Spleen (tissue), 11 donors: ENCODE results near the gene NIPA2. TPM values are rescaled to one million over a fixed set of nuclear protein-coding genes. Genes with fewer than 3 reads are reported as not detected.
A peak's percentile ranks its signal among the peaks of the same experiment; 100 is the strongest.

Experiments used
- DNase-seq: peaks from one replicate; pipeline ENCODE4 v3.0.0-alpha.2; 2020
- H3K27ac ChIP-seq, 8 donors: fragments of 200-600 bp; sonication (generic) in 7 of 8; 1 replicate in 4 of 8; 2 replicates in 4 of 8; pipeline versions ENCODE4 v1.5.0 to v1.8.0; 2016 to 2021; ENCODE audit warnings: inconsistent platforms in 4 of 8, mild to moderate bottlenecking in 4 of 8, moderate library complexity in 1 of 8
- H3K27me3 ChIP-seq, 7 donors: fragments of 200-600 bp; sonication (generic) in 6 of 7; replicated peaks in 1 of 7; 1 replicate in 4 of 7; 2 replicates in 3 of 7; pipeline versions ENCODE4 v1.5.0 to v1.8.0; 2016 to 2021; ENCODE audit warnings: inconsistent platforms in 3 of 7, mild to moderate bottlenecking in 1 of 7
- H3K36me3 ChIP-seq, 6 donors: fragments of 200-600 bp; sonication (generic) in 5 of 6; 1 replicate in 4 of 6; 2 replicates in 2 of 6; pipeline versions ENCODE4 v1.5.0 to v1.8.0; 2016 to 2021; ENCODE audit warnings: inconsistent platforms in 2 of 6
- H3K4me1 ChIP-seq, 6 donors: fragments of 200-600 bp; sonication (generic) in 5 of 6; 1 replicate in 3 of 6; 2 replicates in 3 of 6; pipeline versions ENCODE4 v1.5.0 to v1.8.0; 2016 to 2021; ENCODE audit warnings: inconsistent platforms in 3 of 6
- H3K4me3 ChIP-seq, 8 donors: fragments of 200-600 bp; sonication (generic) in 7 of 8; 1 replicate in 4 of 8; 2 replicates in 4 of 8; pipeline versions ENCODE4 v1.5.0 to v1.8.0; 2016 to 2021; ENCODE audit warnings: inconsistent platforms in 4 of 8, mild to moderate bottlenecking in 4 of 8, moderate library complexity in 2 of 8
- H3K9me3 ChIP-seq, 8 donors: fragments of 200-600 bp; sonication (generic) in 7 of 8; 1 replicate in 4 of 8; 2 replicates in 4 of 8; pipeline versions ENCODE4 v1.5.0 to v1.8.0; 2016 to 2021; ENCODE audit warnings: inconsistent platforms in 4 of 8
- CTCF ChIP-seq, 11 experiments: fragments of 200-600 bp in 7 of 11; fragments of 450-650 bp in 4 of 11; sonication (generic) in 4 of 11; IDR thresholded peaks in 8 of 11; conservative IDR thresholded peaks in 3 of 11; 1 replicate in 7 of 11; 2 replicates in 4 of 11; pipeline versions ENCODE4 v1.4.0 to v1.8.0; 2016 to 2021; ENCODE audit warnings: antibody characterized with exemption in 11 of 11, inconsistent platforms in 4 of 11, mild to moderate bottlenecking in 1 of 11
- POLR2A ChIP-seq, 3 donors: fragments of 450-650 bp; IDR thresholded peaks; one replicate each; pipeline ENCODE4 v1.5.1; 2017; ENCODE audit warnings: antibody characterized with exemption in 3 of 3, mild to moderate bottlenecking in 1 of 3
- POLR2AphosphoS5 ChIP-seq, 3 donors: sonication (generic); formaldehyde crosslinking; IDR thresholded peaks; one replicate each; pipeline ENCODE4 v1.5.1; 2017; ENCODE audit warnings: antibody characterized with exemption in 3 of 3
- WGBS, 5 donors: extraction: QIAGEN DNeasy Blood & Tissue Kit in 3 of 5; methylation state at CpG; one replicate each; pipeline versions ENCODE4 v1.1.5 to v1.1.7; 2013 to 2018; 5-methylcytosine and 5-hydroxymethylcytosine counted together
- intact Hi-C: fragments of 100-400 bp; cut with DNase I; formaldehyde crosslinking; loops from one replicate; pipeline ENCODE4 v1.15.0; 2023; ENCODE audit warnings: low total_unique reads
- polyA plus RNA-seq, 3 donors: library from polyadenylated mRNA; stranded (reverse); fragments of 200-250 nt; gene quantifications; one replicate each; pipeline ENCODE4 v1.2.1, GENCODE V29; 2013
- total RNA-seq, 7 donors: library from RNA; depleted of rRNA in 3 of 7; stranded (reverse); fragments of >200 nt in 3 of 7; fragmentation: NEBNext Ultra II Directional in 4 of 7; extraction: Animal tissue kit (Norgen Biotek cat#: 25700) in 4 of 7; gene quantifications; one replicate each; pipeline versions ENCODE4 v1.1.0 to v1.2.1, GENCODE V29; 2016 to 2021
- donor health status: healthy with polysubstance abuse.
- donor health status: DM: no; HTN: no; CAD: no; lungs with moderate emphysema.
- donor health status: DM: no; HTN: no; CAD: no.
- donor health status: Bipolar disorder and iron deficiency.
- donor health status: healthy.
- donor health status: DM: no; HTN: no; CAD: no.
- donor health status: DM: yes; HTN: yes; CAD: no.

NIPA2 gene
- total and polyA plus RNA-seq, 10 donors = 18.4 to 91.4 (median 52.8) TPM

- H3K4me3 ChIP-seq = no peak overlapping the region
- H3K4me1 ChIP-seq = no peaks in the 10 kb centered on the region
- no peaks in the 10 kb centered on the region for H3K27me3 ChIP-seq
- H3K27ac ChIP-seq = no peak overlapping the region
- WGBS, 5 donors = 93 to 96% (median 96%) methylated on average over 12 of the region's 12 CpGs
- TF ChIP-seq POLR2AphosphoS5 (IDR thresholded peaks at IDR 0.05) (peak in 1 of 3 donors; percentile 19), POLR2A (IDR thresholded peaks at IDR 0.05) (no peak)
- H3K36me3 ChIP-seq = peaks cover 0 to 100% (median 62%) of the 10 kb centered on the region in 6 donors
- DNase-seq = peak; percentile 36
- intact Hi-C loops = no loop called here
- no peaks in the 10 kb centered on the region for H3K9me3 ChIP-seq
These were observed 73.8 kb downstream of the NIPA2 start for GRCh38 chr15:22912256-22912655.

GRCh38 chr15:22913646-22914380 is 75.3 kb downstream of the NIPA2 start:
- peak; percentile 51 for DNase-seq
- no peak overlapping the region for H3K27ac ChIP-seq
- H3K36me3 ChIP-seq = peaks cover 2 to 100% (median 68%) of the 10 kb centered on the region in 6 donors
- H3K4me3 ChIP-seq = no peak overlapping the region
- H3K27me3 ChIP-seq = no peaks in the 10 kb centered on the region
- 91 to 95% (median 94%) methylated on average over 13 of the region's 13 CpGs for WGBS, 5 donors
- no peak for TF ChIP-seq CTCF (IDR thresholded peaks at IDR 0.05 in 8 of 11, conservative IDR thresholded peaks at IDR 0.05 in 3 of 11)
- peak in 1 of 3 donors; percentile 19 for TF ChIP-seq POLR2AphosphoS5 (IDR thresholded peaks at IDR 0.05)
- H3K9me3 ChIP-seq = no peaks in the 10 kb centered on the region
- intact Hi-C loops = no loop called here
- H3K4me1 ChIP-seq = no peaks in the 10 kb centered on the region

- H3K27me3 ChIP-seq = no peaks in the 10 kb centered on the region
- no peaks in the 10 kb centered on the region for H3K9me3 ChIP-seq
- peaks cover 2 to 87% (median 53%) of the 10 kb centered on the region in 6 donors for H3K36me3 ChIP-seq
- H3K27ac ChIP-seq = no peak overlapping the region
- WGBS, 5 donors = 90 to 97% (median 94%) methylated on average over 25 of the region's 25 CpGs
- H3K4me3 ChIP-seq = no peak overlapping the region
- no peak for TF ChIP-seq CTCF (IDR thresholded peaks at IDR 0.05 in 8 of 11, conservative IDR thresholded peaks at IDR 0.05 in 3 of 11)
- no peak for TF ChIP-seq POLR2A (IDR thresholded peaks at IDR 0.05)
- TF ChIP-seq POLR2AphosphoS5 (IDR thresholded peaks at IDR 0.05) = no peak
- H3K4me1 ChIP-seq = no peaks in the 10 kb centered on the region
- intact Hi-C loops = no loop called here
- peak; percentile 64 for DNase-seq
These were observed 77.5 kb downstream of the NIPA2 start for GRCh38 chr15:22915866-22916515.

GRCh38 chr15:22916606-22917350 is 78.3 kb downstream of the NIPA2 start:
- peak; percentile 64 for DNase-seq
- no peak overlapping the region for H3K27ac ChIP-seq
- 92 to 96% (median 95%) methylated on average over 36 of the region's 36 CpGs for WGBS, 5 donors
- H3K27me3 ChIP-seq = no peaks in the 10 kb centered on the region
- H3K9me3 ChIP-seq = no peaks in the 10 kb centered on the region
- TF ChIP-seq CTCF (IDR thresholded peaks at IDR 0.05 in 8 of 11, conservative IDR thresholded peaks at IDR 0.05 in 3 of 11) = no peak
- peak in 1 of 3 donors; percentile 23 for TF ChIP-seq POLR2AphosphoS5 (IDR thresholded peaks at IDR 0.05)
- H3K4me3 ChIP-seq = no peak overlapping the region
- no peaks in the 10 kb centered on the region for H3K4me1 ChIP-seq
- intact Hi-C loops = no loop called here
- H3K36me3 ChIP-seq = peaks cover 2 to 85% (median 47%) of the 10 kb centered on the region in 6 donors
